Fibroblast of pulmonary artery (primary cell): ENCODE results near the gene ST6GALNAC3.
A peak's percentile ranks its signal among the peaks of the same experiment; 100 is the strongest.

Experiments used
- DNase-seq: peaks from one replicate; pipeline ENCODE4 v3.0.0-alpha.2; 2010; ENCODE audit warnings: low read depth
- H3K4me3 ChIP-seq: replicated peaks from 2 replicates; pipeline ENCODE4 v1.5.1; 2011; ENCODE audit warnings: low read depth, mild to moderate bottlenecking, control low read depth, low read length, moderate library complexity
- CTCF ChIP-seq: IDR thresholded peaks from 2 replicates; pipeline ENCODE4 v1.5.1; 2011; ENCODE audit warnings: mild to moderate bottlenecking, control low read depth, low read length, inconsistent platforms; ENCODE audit errors: missing control alignments

The ST6GALNAC3 gene

DNA sequence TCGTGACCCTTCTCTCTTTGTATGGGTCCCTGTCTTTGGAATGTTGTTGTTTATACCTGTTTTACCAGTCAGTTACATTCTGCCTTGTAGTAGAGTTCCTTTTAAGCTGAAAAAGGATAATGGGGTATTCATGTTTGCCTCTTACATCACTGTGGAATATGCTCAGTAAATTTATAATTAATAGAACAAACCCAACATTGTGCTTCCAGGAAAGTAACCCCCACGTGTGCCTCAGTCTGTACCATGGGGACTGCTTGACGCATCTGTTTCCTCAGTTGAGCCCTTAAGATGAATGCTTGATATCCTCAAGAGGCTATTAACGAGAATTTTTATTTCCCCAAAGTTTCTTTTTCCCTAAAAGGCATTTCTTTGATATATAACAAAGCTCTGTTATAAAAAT is 73.4 kb downstream of the ST6GALNAC3 start:
- no peak overlapping the region for H3K4me3 ChIP-seq
- DNase-seq = no peak
- no peak for TF ChIP-seq CTCF

- DNase-seq = no peak
- no peak overlapping the region for H3K4me3 ChIP-seq
- TF ChIP-seq CTCF = no peak
Measured at GRCh38 chr1:76148460-76148859, 73.9 kb downstream of the ST6GALNAC3 start.

DNA sequence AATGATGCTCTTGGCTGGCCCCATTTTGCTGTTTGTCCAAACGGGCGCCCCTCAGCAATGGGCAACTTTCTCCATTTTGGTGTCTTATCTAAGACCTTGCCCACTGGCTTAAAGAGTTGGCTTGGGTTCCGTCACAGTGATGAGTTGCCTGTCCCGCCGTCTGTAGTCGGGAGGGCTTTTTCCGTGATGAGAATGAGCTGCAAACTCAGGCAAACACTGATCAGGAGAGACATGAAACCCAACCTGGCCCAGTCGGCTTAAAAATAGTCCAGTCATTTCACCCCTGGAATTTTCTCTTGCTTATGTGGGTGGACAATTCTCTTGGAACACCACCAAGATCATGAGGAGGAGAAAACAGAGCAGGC is 79.3 kb downstream of the ST6GALNAC3 start:
- TF ChIP-seq CTCF = no peak
- H3K4me3 ChIP-seq = no peak overlapping the region
- DNase-seq = no peak

DNA sequence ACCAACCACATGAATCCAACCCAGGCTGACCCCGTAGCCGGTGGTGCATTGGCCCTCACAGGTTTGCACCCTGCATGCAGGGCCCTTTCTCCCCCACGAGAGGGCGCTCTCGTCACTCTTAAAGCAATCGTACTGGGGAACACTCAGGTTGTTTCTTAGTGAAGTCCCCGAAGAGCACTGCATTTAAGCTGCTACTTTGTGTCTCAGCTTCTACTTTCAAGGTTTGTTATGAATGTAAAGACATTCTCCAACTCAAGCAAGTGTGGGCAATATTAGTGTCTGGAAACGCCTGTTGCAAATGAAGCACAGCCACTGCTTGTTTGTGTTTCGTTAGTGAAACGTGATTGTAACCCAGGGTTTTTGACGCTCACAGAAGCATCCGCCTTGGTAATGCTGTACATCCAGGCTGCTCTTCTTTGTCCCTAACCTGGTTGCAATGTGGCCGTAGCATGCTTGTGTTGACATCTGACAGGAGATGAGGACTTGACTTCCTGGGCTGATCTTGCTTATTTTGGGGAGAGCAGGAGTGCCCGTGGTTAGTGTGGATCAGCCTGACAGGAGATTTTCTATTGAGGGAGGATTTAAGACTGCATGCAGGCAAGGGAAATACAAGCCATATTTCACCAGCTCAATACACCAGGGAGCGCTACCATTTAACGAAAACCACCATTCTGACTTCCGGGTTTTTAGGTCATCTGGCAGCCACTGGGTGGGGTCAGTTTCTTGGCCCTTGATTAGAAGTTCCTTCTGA is 79.8 kb downstream of the ST6GALNAC3 start:
- H3K4me3 ChIP-seq = peak overlapping the region; percentile 12
- peak; percentile 78 for DNase-seq
- TF ChIP-seq CTCF = peak; percentile 99

DNA sequence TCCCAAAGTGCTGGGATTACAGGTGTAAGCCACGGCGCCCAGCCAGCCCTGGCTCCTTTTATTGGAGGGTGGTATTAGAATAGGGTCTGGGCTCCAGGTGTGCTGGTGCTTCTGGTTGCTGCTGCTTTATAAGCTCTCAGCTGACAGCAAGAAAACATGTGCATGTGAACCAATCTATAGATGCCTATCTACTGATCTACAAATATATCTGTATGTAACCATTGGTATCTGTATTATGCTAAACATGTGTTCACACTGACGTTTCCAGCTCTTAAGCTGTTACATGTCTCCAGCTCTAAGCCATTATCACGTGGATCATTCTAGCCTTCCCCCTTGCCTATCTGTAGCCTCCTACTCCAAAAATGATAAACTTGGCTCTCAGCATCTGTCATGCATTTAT is 82.4 kb downstream of the ST6GALNAC3 start:
- TF ChIP-seq CTCF = no peak
- DNase-seq = no peak
- H3K4me3 ChIP-seq = no peak overlapping the region

GRCh38 chr1:76158126-76158525 is 83.6 kb downstream of the ST6GALNAC3 start:
- no peak for DNase-seq
- H3K4me3 ChIP-seq = no peak overlapping the region
- no peak for TF ChIP-seq CTCF

DNA sequence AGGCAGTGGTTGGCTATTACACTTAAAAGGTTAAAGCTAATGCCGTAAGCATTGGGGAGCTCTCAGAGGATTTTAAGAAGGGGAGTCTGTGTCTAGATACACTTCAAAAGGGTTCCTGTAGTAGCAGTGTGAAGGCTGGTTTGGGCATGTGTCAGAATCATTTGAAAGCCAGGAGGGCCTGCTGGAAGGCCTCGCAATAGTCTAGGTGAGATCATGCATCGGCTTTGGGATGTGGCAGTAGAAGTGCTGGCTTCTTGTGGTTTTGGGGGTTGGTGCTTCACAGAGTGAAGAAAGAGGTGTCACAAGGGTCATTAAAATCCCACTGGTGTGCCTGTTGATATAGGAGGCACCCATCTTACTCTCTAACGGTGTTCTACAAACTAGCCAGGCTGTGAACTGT is 85.7 kb downstream of the ST6GALNAC3 start:
- DNase-seq = no peak
- no peak overlapping the region for H3K4me3 ChIP-seq
- TF ChIP-seq CTCF = no peak
